Ovary (tissue), 9 donors: ENCODE results near the gene OLFML2A. TPM values are rescaled to one million over a fixed set of nuclear protein-coding genes. Genes with fewer than 3 reads are reported as not detected.
"Not testable (repeated sequence)": the region's sequence is repeated elsewhere in the genome, so short reads cannot be mapped to it uniquely, and the experiment has no call there.

Source experiments
- DNase-seq, 5 donors: peaks; one replicate each; pipeline ENCODE4 v3.0.0-alpha.2; 2019 to 2020
- H3K27ac ChIP-seq, 2 donors: fragments of 200-600 bp; one replicate each; pipeline versions ENCODE4 v1.5.1 to v1.8.0; 2019 to 2022
- H3K27me3 ChIP-seq: fragments of 200-600 bp; one replicate; pipeline ENCODE4 v1.8.0; 2022
- H3K36me3 ChIP-seq: fragments of 200-600 bp; sonication (generic); one replicate; pipeline ENCODE4 v1.5.1; 2019
- H3K4me1 ChIP-seq: one replicate; pipeline ENCODE4 v1.8.1; 2013; ENCODE audit warnings: mild to moderate bottlenecking, moderate library complexity; ENCODE audit not compliant: insufficient read depth
- H3K4me3 ChIP-seq: fragments of 200-600 bp; sonication (generic); one replicate; pipeline ENCODE4 v1.5.1; 2017
- H3K9me3 ChIP-seq, 2 donors: fragments of 200-600 bp in 1 of 2; sonication (generic) in 1 of 2; one replicate each; pipeline versions ENCODE4 v1.5.1 to v1.8.1; 2013 to 2019; ENCODE audit warnings: mild to moderate bottlenecking in 1 of 2, moderate library complexity in 1 of 2
- EP300 ChIP-seq: sonication (generic); formaldehyde crosslinking; IDR thresholded peaks from one replicate; pipeline ENCODE4 v1.6.1; 2017; ENCODE audit warnings: antibody characterized with exemption
- POLR2A ChIP-seq: fragments of 450-650 bp; IDR thresholded peaks from one replicate; pipeline ENCODE4 v1.6.1; 2017; ENCODE audit warnings: antibody characterized with exemption, mild to moderate bottlenecking, moderate library complexity
- WGBS, 3 donors: extraction: QIAGEN DNeasy Blood & Tissue Kit in 1 of 3; methylation state at CpG; one replicate each; pipeline versions ENCODE4 v1.1.5 to v1.1.7; 2013 to 2017; 5-methylcytosine and 5-hydroxymethylcytosine counted together
- intact Hi-C, 4 donors: fragments of 100-400 bp; cut with DNase I; formaldehyde crosslinking; loops; one replicate each; pipeline versions ENCODE4 v1.11.0 to v1.15.1; 2022 to 2023
- polyA plus RNA-seq, 2 donors: library from polyadenylated mRNA; stranded (reverse); fragments of 200-250 nt in 1 of 2; fragments of 350-450 nt in 1 of 2; fragmentation: Illumina TruSeq in 1 of 2; extraction: RNeasy Lipid Tissue Mini Kit (QIAGEN cat#74804) in 1 of 2; gene quantifications; one replicate each; pipeline ENCODE4 v1.2.3, GENCODE V29; 2013 to 2014
- total RNA-seq, 7 donors: library from RNA; depleted of rRNA in 2 of 7; stranded (reverse); fragments of >200 nt in 2 of 7; fragmentation: NEBNext Ultra II Directional in 3 of 7; extraction: Animal tissue kit (Norgen Biotek cat#: 25700) in 3 of 7; gene quantifications; one replicate each; pipeline versions ENCODE4 v1.1.0 to v1.2.4, GENCODE V29; 2016 to 2023
- TF ChIP-seq, protein P1 (sequence below), 3 donors: fragments of 450-650 bp in 2 of 3; fragments of 200-600 bp in 1 of 3; IDR thresholded peaks; one replicate each; pipeline versions ENCODE4 v1.5.1 to v1.8.0; 2016 to 2022; ENCODE audit warnings: antibody characterized with exemption in 3 of 3, mild to moderate bottlenecking in 1 of 3
- donor health status: DM: no; HTN: no; CAD: no; lungs with moderate emphysema.
- donor health status: DM: no; HTN: no; CAD: no.
- donor health status: Bipolar disorder and iron deficiency.
- donor health status: DM: yes; HTN: yes; CAD: no.
- donor health status: DM: no; HTN: no; CAD: no.
- donor health status: DM: yes; HTN: yes; CAD: no.

OLFML2A gene
- total and polyA plus RNA-seq, 9 donors = 14.7 to 63.4 (median 31.0) TPM

DNA sequence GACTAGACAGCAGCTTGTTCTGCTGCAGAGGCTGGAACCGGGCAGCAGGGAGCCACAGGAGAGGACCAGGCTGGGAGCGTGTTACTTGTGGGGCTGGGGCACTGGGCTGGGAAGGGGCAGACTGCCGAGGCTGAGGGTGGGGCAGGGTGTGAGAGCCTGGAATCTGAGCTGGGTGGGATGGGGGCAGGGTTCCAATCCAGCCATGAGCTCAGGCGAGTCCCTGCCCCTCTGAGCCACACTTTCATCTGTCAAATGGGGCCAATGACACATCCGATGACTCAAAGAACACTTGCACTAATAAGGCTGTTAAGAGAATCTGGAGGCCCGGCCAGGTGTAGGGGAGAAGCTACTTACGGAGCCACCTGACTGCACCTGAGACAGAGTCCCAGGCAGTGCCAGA lies 57.7 kb downstream of the OLFML2A start:
- H3K36me3 ChIP-seq = no peaks in the 10 kb centered on the region
- no peaks in the 10 kb centered on the region for H3K27me3 ChIP-seq
- 63 to 67% (median 65%) methylated on average over 7 of the region's 7 CpGs for WGBS, 3 donors
- H3K27ac ChIP-seq = no peak overlapping the region
- H3K9me3 ChIP-seq = no peaks in the 10 kb centered on the region
- TF ChIP-seq EP300 = no peak
- TF ChIP-seq, protein P1, sequence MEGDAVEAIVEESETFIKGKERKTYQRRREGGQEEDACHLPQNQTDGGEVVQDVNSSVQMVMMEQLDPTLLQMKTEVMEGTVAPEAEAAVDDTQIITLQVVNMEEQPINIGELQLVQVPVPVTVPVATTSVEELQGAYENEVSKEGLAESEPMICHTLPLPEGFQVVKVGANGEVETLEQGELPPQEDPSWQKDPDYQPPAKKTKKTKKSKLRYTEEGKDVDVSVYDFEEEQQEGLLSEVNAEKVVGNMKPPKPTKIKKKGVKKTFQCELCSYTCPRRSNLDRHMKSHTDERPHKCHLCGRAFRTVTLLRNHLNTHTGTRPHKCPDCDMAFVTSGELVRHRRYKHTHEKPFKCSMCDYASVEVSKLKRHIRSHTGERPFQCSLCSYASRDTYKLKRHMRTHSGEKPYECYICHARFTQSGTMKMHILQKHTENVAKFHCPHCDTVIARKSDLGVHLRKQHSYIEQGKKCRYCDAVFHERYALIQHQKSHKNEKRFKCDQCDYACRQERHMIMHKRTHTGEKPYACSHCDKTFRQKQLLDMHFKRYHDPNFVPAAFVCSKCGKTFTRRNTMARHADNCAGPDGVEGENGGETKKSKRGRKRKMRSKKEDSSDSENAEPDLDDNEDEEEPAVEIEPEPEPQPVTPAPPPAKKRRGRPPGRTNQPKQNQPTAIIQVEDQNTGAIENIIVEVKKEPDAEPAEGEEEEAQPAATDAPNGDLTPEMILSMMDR (IDR thresholded peaks at IDR 0.05) = no peak
- TF ChIP-seq POLR2A = no peak
- peaks cover 7% of the 10 kb centered on the region for H3K4me1 ChIP-seq
- intact Hi-C loops = no loop called here
- H3K4me3 ChIP-seq = no peak overlapping the region
- DNase-seq = no peak

DNA sequence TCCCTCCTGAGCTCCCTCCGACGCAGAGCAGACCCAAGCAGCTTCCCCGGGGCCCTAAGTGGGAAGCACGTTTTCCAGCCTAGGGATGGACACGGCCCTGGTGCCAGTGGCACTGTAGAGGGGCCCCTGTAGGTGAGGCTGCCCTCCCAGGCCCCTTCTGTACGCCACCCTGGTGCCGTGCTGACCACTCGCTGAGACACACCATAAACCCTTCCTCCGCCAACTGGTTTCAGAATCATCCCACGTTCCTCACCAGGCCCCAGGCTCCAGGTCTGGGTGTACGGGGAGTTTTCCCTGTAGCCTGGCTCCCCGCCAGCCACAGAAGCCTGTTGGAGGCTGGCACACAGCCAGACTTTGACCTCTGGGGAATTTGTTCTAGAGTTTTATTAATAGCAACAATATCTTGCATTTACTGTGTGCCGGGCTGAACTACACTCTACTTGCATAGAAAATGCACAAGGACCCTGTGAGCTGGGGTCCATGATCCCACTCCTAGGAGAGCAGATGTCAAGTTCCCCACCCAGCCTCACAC lies 58.2 kb downstream of the OLFML2A start:
- no peaks in the 10 kb centered on the region for H3K9me3 ChIP-seq
- no peaks in the 10 kb centered on the region for H3K27me3 ChIP-seq
- intact Hi-C loops = loop anchor here in 1 of 4 donors (5.0 kb wide), 1 partner anchor 53 kb away; no protein-coding TSS in a partner anchor
- TF ChIP-seq POLR2A = no peak
- TF ChIP-seq, protein P1 (IDR thresholded peaks at IDR 0.05) = no peak
- 23 to 53% (median 34%) methylated on average over 13 of the region's 13 CpGs for WGBS, 3 donors
- no peak overlapping the region for H3K4me3 ChIP-seq
- peaks cover 9% of the 10 kb centered on the region for H3K4me1 ChIP-seq
- H3K27ac ChIP-seq = no peak overlapping the region
- H3K36me3 ChIP-seq = no peaks in the 10 kb centered on the region
- peak; percentile 72 to 86 (median 73) for DNase-seq

GRCh38 chr9:124838132-124838531 lies 61.2 kb downstream of the OLFML2A start:
- not testable (repeated sequence) for H3K9me3 ChIP-seq, H3K4me3 ChIP-seq, H3K27ac ChIP-seq, H3K36me3 ChIP-seq, H3K27me3 ChIP-seq, DNase-seq, H3K4me1 ChIP-seq
- WGBS, 3 donors = 62 to 72% (median 68%) methylated on average over 5 of the region's 5 CpGs
- intact Hi-C loops = loop anchor here in 1 of 4 donors (5.0 kb wide), 1 partner anchor 56 kb away; no protein-coding TSS in a partner anchor

DNA sequence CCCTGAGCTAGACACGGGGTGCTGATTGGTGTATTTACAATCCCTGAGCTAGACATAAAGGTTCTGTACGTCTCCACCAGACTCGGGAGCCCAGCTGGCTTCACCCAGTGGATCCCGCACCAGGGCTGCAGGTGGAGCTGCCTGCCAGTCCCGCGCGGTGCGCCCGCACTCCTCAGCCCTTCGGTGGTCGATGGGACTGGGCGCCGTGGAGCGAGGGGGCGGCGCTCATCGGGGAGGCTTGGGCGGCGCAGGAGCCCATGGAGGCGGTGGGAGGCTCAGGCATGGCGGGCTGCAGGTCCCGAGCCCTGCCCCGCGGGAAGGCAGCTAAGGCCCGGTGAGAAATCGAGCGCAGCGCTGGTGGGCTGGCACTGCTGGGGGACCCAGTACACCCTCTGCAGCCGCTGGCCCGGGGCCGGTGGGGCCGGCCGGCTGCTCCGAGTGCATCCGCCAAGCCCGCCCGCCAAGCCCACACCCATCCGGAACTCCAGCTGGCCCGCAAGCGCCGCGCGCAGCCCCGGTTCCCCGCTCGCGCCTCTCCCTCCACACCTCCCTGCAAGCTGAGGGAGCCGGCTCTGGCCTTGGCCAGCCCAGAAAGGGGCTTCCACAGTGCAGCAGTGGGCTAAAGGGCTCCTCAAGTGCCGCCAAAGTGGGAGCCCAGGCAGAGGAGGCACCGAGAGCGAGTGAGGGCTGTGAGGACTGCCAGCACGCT lies 61.8 kb downstream of the OLFML2A start:
- intact Hi-C loops = loop anchor here in 1 of 4 donors (5.0 kb wide), 1 partner anchor 56 kb away; no protein-coding TSS in a partner anchor
- not testable (repeated sequence) for H3K27ac ChIP-seq, H3K9me3 ChIP-seq, H3K4me1 ChIP-seq, H3K36me3 ChIP-seq, DNase-seq, H3K27me3 ChIP-seq
- peak overlapping the region; percentile 26 for H3K4me3 ChIP-seq
- WGBS, 3 donors = 46 to 67% (median 52%) methylated on average over 24 to 49 of the region's 52 CpGs

DNA sequence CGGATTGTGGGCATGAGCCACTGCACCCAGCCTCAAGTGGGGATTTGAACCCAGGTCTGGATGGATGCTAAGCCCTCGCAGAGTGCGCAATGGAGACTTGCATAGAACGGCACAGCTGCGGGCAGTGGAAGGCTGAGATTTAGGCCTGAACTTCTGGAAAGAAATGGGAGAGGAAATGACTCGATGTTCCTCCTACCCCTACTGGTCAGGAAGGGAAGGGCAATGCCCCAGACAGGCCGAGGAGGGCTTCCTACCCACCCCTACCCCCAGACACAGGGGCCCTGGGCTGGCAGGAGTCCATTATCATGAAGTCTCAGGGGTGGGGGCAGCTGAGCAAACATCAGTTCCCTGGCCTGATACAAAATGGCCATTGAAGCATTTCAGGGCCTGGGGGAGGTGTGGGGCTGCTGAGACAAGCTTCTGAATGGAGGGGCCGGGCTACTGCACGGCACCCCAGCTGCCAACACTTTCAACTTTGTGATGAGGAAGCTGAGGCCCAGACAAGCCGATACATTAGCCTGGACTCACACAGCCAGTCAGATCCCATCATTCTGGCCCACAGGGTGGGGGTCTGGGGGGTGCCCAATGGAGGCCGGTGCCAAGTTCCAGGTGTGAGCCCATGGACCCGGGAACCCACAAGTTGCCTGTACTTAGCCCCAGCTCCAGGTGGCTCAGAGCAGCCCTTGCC lies 62.8 kb downstream of the OLFML2A start:
- no peak overlapping the region for H3K4me3 ChIP-seq
- WGBS, 3 donors = 56 to 59% (median 58%) methylated on average over 12 of the region's 12 CpGs
- H3K27ac ChIP-seq = no peak overlapping the region
- DNase-seq = peak in 1 of 5 donors; percentile 26
- no peaks in the 10 kb centered on the region for H3K9me3 ChIP-seq
- no peaks in the 10 kb centered on the region for H3K36me3 ChIP-seq
- no peaks in the 10 kb centered on the region for H3K27me3 ChIP-seq
- peaks cover 8% of the 10 kb centered on the region for H3K4me1 ChIP-seq
- no peak for TF ChIP-seq POLR2A
- TF ChIP-seq, protein P1 (IDR thresholded peaks at IDR 0.05) = peak in 2 of 3 donors; percentile 10 to 33
- intact Hi-C loops = loop anchor here in 1 of 4 donors (5.0 kb wide), 1 partner anchor 57 kb away; no protein-coding TSS in a partner anchor
